Suppressor macrophage (primary cell): ENCODE results near the gene GARNL3.

ENCODE experiments used
- DNase-seq, 4 experiments: peaks; one replicate each; pipeline ENCODE4 v3.0.0-alpha.2; 2020 to 2022

The GARNL3 gene

DNA sequence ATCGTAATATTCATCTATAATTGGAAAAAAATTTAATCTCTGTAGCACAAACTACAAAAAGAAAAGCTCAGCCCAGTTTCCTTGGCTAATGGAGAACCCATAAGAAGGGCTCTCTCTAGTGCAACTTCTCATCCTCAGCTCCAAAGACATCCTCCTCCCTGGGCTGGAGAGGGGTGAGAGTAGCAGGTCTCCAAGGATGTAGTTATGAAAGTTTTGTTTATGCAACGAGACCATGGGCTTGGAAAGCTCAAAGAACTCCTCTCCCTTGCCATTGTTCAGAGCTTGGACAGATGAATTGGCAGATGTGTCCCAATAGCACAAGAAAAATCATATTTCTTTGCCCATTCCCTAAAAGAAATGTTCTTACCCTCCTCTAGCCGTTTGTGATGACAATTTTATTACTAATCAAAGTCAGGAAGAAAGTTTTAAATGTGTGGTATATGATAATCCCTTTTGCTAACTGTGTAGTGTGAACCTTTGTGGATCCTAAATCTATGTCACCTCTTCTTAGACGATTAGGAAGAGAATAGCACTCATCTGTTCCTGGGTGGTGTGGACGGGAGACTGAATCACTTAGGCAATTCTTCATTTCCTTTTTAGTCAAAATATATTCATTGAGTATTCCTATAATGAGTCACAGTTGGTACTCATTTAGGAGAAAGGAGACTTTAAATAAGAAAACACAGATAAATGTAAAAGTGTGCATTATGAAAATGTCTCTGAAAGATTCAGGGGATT lies 52.2 kb downstream of the GARNL3 start:
- DNase-seq: no peak

DNA sequence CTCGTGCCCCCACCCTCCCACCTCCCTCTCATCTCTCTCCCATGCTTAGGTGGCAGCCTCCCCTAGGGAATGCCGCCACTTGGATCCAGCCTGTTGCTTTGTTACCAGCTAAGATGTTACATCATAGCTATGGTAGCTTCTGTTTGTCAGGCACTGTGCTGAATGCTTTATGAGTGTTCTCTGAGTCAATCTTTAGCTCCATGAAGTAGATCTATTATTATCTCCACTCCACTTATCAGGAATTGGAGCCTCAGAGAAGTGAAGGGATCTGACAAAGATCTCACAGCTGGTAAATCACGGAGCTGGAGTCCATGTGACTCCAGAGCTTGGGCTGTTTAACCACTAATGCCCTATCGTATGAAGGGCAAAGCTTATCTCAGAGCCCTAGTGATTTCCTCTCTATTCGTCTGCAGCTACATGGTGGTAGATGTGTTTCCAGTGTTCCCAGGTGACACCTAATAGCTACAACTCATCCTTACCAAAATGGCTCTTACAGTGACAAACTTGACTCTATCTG lies 54.1 kb downstream of the GARNL3 start:
- no peak for DNase-seq

DNA sequence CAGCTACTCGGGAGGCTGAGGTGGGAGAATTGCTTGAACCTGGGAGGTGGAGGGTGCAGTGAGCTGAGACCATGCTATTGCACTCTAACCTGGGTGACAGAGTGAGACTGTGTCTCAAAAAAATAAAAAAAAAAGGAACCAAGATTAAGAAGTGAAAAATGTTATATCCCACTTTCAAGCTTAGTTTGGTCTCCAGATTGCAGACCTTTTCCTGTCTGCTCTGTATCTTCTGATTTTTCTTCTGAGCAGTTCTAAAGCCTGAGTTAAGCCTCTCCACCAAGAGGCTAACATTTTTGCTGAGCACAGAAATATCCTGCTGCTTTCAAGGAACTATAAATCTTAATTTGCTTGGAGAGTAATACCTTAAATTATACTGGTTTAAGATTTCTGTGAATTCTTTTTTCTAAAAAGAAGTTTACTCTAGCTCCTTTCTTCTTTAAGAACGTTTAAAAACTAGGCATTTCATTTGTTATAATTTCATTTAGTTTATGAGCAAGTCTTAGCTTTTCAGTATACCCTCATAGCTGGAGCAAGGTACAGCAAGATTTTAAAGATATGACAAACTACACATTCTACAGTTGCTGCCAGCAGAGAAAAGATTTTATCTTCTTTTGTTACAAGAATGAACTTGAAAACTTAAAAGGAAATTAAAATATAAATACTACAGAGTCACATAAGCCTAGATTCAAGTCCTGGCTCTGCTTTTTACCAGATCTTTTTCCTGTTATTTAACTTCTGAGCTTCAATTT lies 55.0 kb downstream of the GARNL3 start:
- peak in 2 of 4 experiments; percentile 7 to 35 for DNase-seq

- no peak for DNase-seq
Observed at GRCh38 chr9:127320115-127320378, 55.5 kb downstream of the GARNL3 start.

DNA sequence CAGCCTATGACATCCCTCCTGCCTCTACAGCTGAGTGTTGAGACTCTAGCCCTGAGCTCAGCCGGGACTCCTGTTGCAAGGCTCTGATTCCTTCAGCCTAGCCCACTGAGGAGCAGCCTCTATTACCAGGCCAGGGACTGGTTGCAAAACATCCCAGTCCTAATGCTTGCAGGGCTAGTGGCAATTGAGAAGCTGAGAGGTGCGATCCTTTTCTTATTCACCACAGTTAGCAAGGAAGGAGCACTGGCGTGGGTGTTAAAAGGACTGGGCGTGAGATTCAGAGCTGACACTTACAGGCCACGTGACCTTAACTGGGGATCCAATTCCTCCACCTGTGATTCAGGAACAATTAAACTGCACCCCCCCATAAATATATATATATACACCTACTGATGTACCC lies 58.8 kb downstream of the GARNL3 start:
- DNase-seq: peak in 1 of 4 experiments; percentile 6

DNA sequence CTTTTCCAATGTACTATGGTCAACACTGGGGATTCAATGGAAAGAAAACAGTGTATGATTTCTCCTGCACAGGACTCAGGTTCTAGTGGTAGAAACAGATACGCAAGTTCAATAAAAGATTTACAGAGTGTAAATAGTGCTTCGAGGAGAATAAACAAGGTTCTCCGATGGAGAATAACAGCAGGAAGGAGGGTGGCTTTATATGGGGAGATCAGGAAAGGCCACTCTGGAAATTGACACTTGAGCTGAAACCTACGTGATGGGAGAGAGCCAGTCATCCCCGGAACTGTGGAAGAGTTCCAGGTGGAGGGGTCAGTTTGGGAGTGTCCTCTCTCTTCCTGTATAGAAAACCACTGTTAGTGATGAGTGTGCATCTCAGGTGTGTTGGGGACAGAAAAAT lies 65.9 kb downstream of the GARNL3 start:
- DNase-seq: no peak

GRCh38 chr9:127333221-127334064 lies 68.9 kb downstream of the GARNL3 start:
- no peak for DNase-seq

- DNase-seq: peak; percentile 4 to 31 (median 12)
Observed at GRCh38 chr9:127334725-127335124, 70.2 kb downstream of the GARNL3 start.

GRCh38 chr9:127336086-127336485 lies 71.5 kb downstream of the GARNL3 start:
- no peak for DNase-seq

GRCh38 chr9:127336506-127337352 lies 72.2 kb downstream of the GARNL3 start:
- peak; percentile 27 to 44 (median 37) for DNase-seq

DNA sequence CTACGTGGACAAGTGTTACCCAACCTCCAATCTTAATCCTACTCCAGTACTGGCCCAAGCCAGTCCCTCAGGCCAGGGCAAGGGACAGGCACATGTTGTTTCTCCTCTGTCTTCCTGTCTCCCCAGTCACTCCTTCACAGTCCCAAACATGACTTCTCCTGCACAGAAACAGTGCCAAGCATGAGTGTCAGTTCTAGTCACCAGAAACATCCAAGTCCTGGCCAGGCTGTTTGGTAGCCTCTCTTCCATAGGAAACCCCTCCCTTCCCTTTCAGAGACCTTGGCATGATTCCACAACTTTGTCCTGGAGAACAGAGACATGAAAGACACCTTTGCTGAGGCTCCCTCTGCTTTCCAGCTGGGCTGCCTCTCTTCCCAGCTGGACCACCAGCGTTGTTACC lies 76.1 kb downstream of the GARNL3 start:
- DNase-seq: no peak

DNA sequence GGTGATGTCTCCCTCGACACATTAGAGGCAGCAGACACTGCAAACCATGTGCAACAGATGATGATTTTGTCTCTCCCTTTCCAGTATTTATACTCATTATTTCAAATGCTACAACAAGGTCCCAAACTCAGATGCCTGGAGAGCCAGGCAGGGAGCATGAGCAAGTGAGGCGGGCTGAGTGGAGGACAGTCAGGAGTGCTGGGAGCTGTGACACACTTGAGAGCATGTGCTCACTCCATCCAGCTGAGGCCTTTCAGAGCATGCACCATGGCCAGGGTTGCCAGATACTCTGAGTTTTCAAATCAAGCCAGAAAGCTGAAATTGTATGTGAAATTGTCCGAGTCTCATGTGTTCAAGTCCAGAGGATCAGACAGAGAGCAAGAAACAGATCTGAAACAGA lies 76.6 kb downstream of the GARNL3 start:
- DNase-seq: no peak

DNA sequence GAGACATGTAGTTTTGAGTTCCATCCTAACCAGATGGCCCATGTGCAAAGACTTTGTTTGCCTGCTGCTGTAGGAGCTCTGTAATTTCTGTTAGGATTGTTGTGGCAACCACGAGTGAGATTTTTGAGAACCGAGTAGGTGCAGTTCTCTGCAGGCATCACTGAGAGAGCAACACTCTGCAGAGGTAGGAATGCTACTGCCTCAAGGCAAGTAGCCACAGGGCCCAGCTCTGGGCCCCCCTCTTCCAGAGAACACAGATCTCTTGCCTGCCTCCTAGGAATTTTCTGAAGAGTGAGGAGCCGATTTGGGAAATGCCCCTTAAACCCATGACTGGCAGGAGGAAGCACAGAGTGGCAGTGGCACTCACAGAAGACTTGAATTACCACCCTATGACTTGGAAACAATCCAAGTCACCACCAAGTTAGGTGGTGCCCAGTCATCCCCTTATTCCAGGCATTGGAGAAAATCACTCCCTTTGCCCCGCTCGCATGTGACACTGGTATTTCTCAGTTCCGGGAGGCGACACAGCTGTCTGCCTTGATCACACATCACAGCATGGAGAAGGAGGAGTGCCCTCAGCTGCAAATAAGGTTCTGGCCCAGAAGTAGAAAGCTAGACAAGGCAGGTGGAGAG lies 79.9 kb downstream of the GARNL3 start:
- no peak for DNase-seq

GRCh38 chr9:127345566-127345965 lies 81.0 kb downstream of the GARNL3 start:
- no peak for DNase-seq

DNA sequence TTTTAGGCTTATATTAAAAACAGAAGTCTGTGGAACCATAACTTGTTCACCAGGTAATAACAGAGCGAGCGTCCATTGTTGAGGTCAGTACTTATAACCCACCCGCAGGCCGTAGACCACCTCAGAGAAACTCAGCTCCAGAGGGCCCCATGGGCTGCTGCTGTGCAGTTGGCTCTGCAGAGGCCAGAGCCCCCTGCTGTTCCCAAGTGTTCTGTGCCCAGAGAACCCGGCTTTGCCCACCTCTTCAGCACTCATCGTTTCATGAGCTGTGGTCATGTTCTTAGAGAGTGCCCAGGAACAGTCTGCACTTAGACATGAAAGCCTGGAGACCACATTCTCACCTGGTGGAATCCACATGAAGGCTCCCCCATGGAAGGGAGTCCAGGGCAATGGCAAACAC lies 82.0 kb downstream of the GARNL3 start:
- no peak for DNase-seq

GRCh38 chr9:127347831-127348776 lies 83.5 kb downstream of the GARNL3 start:
- peak; percentile 29 to 56 (median 42) for DNase-seq

DNA sequence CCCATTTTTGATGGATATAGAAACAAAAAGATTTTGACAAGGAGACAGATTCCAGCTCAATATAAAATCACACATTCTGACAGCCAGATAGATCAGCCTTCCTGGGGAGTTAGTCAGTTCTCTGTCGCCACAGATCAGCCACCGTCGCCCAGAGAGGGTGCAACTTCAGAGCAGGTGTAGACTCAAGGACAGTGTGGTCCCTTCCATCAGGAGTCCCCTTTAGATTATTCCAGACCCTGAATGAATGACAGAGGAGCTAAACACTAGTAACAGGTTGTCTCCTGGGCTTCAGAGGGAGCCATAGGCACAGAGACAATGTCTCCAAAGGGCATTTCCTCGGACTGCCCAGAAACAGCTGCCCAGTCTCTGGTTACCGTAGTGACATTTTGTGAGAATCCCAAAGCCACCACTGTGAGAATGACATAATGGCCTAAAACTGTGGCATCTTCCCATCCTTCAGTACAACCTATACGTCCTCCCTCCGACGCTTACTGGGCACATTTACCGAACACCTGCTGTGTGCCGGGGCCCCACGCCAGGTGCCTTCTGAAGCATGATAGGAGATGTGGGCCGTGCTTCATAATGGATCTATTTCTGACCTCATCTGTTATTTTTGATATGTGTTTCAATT lies 85.0 kb downstream of the GARNL3 start:
- DNase-seq: no peak

DNA sequence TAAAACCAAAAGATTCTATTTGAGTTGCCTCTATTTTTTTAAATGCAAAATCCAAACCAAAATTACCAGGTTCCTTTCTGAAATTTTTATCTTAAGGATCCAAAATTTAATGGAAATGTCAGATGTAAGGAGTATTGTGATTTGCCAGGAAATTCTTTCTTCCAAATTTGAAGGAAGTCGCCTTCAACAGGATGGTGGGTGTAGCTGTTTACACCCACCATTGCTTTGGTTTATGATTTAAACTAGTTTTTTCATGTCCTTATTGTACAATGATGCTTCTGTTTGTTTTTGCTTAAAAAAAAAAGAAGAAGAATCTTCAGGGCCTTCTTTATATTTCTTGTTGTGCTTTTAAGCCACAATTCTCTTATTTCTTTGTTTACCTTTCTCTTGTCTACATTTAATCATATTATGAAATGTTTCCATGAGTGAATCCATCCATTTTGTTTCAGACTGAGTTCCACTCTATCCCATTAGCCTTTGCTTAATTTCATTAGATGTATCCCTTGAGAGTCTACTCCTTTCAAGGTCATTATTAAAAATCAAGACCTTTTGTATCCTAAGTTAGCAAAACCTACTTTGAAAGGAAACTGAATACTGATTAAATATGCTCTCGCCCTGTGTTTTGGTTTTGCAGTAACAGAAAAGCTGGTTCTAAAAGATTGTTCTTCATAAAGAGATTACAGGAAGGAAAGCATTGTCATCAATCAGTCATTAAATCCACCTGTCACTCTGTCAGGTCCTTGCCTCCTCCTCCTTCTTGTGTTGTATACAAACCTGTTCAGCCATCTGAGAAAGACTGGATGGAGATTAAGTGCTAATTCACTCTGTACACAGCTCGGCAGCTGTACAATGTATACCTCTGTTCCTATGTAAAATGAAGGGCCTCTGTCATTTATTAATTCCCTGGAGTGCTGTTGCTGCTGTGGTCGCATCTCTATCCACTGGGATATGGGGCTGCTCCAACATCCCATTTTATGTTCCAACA lies 86.9 kb downstream of the GARNL3 start:
- DNase-seq: no peak

DNA sequence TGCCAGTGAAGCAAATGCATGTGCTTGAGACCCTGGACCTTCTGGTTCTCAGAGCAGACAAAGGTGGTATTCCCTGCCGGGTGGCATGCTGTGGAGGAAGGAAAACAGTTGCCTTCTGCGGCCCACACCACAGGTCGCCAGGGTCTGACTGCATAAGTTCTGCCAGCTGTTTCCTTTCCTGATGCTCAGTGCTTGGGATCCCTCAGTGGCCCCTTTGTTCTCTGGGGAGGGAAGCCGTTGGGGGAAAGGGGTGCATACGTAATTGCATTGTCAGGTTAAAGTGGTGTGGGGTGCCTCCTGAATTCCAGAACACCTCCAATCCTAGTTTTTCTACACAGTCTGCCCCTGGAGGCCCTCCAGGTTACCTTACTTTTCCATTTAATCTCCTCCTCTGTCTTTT lies 89.3 kb downstream of the GARNL3 start:
- DNase-seq: no peak
